ENCODE data around the gene RANBP3.

GRCh38 chr19:6018786-6019185 lies 40.8 kb upstream of the RANBP3 start:
- TF ChIP-seq, protein P1, sequence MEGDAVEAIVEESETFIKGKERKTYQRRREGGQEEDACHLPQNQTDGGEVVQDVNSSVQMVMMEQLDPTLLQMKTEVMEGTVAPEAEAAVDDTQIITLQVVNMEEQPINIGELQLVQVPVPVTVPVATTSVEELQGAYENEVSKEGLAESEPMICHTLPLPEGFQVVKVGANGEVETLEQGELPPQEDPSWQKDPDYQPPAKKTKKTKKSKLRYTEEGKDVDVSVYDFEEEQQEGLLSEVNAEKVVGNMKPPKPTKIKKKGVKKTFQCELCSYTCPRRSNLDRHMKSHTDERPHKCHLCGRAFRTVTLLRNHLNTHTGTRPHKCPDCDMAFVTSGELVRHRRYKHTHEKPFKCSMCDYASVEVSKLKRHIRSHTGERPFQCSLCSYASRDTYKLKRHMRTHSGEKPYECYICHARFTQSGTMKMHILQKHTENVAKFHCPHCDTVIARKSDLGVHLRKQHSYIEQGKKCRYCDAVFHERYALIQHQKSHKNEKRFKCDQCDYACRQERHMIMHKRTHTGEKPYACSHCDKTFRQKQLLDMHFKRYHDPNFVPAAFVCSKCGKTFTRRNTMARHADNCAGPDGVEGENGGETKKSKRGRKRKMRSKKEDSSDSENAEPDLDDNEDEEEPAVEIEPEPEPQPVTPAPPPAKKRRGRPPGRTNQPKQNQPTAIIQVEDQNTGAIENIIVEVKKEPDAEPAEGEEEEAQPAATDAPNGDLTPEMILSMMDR (IDR thresholded peaks at IDR 0.05; ENCODE audit: low read length), result peak; percentile 64; the same call in 1 of the 2 replicates
- no peak for TF ChIP-seq EZH2 (IDR thresholded peaks at IDR 0.05; ENCODE audit: borderline replicate concordance, low read length)
